ENCODE results near the gene MYO7B. TPM values are rescaled to one million over a fixed set of nuclear protein-coding genes. Genes with fewer than 3 reads are reported as not detected.

The MYO7B gene
- total and polyA plus RNA-seq, 9 of the 15 experiments (the other 6 are each of a cell fraction or from before 2014, with no cell fraction given) = 0.08 TPM; not detected in 8

- H3K9me3 ChIP-seq (replicated peaks; ENCODE audit: control insufficient read depth, insufficient read depth, low read depth, low read length) = no peaks in the 10 kb centered on the region
- in situ Hi-C loops (cut with MboI) (no loop called here), intact Hi-C loops (cut with micrococcal nuclease) (no loop called here)
- H3K4me1 ChIP-seq (replicated peaks in 1 of 2; ENCODE audit: control insufficient read depth in 2 of 2, insufficient read depth in 2 of 2, low read length in 2 of 2) = peaks cover 0 to 17% of the 10 kb centered on the region in 2 experiments; a peak in 2 of 5 replicates
- H3K4me3 ChIP-seq = no peak overlapping the region
- DNase-seq (ENCODE audit: extremely low read depth in 1 of 4, low spot score in 3 of 4) = no peak
- H3K27ac ChIP-seq (ENCODE audit: extremely low read depth, low read depth, low read length) = no peak overlapping the region
- TF ChIP-seq, protein P1, sequence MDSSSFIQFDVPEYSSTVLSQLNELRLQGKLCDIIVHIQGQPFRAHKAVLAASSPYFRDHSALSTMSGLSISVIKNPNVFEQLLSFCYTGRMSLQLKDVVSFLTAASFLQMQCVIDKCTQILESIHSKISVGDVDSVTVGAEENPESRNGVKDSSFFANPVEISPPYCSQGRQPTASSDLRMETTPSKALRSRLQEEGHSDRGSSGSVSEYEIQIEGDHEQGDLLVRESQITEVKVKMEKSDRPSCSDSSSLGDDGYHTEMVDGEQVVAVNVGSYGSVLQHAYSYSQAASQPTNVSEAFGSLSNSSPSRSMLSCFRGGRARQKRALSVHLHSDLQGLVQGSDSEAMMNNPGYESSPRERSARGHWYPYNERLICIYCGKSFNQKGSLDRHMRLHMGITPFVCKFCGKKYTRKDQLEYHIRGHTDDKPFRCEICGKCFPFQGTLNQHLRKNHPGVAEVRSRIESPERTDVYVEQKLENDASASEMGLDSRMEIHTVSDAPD (CRISPR knock-in tag; IDR thresholded peaks at IDR 0.05) = no peak
- TF ChIP-seq ELF1 (tag; IDR thresholded peaks at IDR 0.05) (no peak), HMG20A (CRISPR knock-in tag; conservative IDR thresholded peaks at IDR 0.05) (no peak), BRD9 (IDR thresholded peaks at IDR 0.05; ENCODE audit: low read depth, partially characterized antibody) (no peak), POLR2G (IDR thresholded peaks at IDR 0.05; ENCODE audit: low read depth, low read length) (no peak), SMAD3 (CRISPR knock-in tag; conservative IDR thresholded peaks at IDR 0.05) (no peak), ZNF124 (CRISPR knock-in tag; IDR thresholded peaks at IDR 0.05) (no peak), PCBP1 (IDR thresholded peaks at IDR 0.05; ENCODE audit: low read depth, low read length, poor library complexity, severe bottlenecking) (no peak), RBBP5 (IDR thresholded peaks at IDR 0.05; ENCODE audit: borderline replicate concordance, insufficient read depth, low read length, poor library complexity, severe bottlenecking) (no peak)
- H3K9ac ChIP-seq (ENCODE audit: insufficient read depth in 1 of 2, low read depth in 2 of 2, low read length in 2 of 2) = no peak overlapping the region
- CTCF ChIA-PET (ENCODE audit: low intra/inter-chr PET ratio) = no interaction called here
- no peaks in the 10 kb centered on the region for H3K79me2 ChIP-seq (ENCODE audit: control insufficient read depth, insufficient read depth, low read length)
- POLR2A ChIA-PET = no interaction called here
- H3K4me2 ChIP-seq (ENCODE audit: insufficient read depth, low read length) = no peak overlapping the region
- H3K9me1 ChIP-seq (ENCODE audit: control insufficient read depth, insufficient read depth, low read length) = peaks cover 3% of the 10 kb centered on the region
- 0% methylated on average over 5 of the region's 5 CpGs for WGBS (ENCODE audit: insufficient coverage, low coverage, missing lambda C conversion rate)
- no peak for ATAC-seq
- H2AFZ ChIP-seq (ENCODE audit: low read depth, low read length) = no peak overlapping the region
- H3K27me3 ChIP-seq (ENCODE audit: control insufficient read depth in 2 of 2, insufficient read depth in 2 of 2, low read length in 2 of 2) = peaks cover 51 to 53% of the 10 kb centered on the region in 2 experiments
- no peak for FAIRE-seq
- no peaks in the 10 kb centered on the region for H3K36me3 ChIP-seq (ENCODE audit: control insufficient read depth, insufficient read depth, low read length)
- H4K20me1 ChIP-seq (replicated peaks; ENCODE audit: control insufficient read depth, insufficient read depth, low read length) = 0 out of 2 replicates have a peak, but pooled peaks cover 7% of the 10 kb centered on the region
- BruUV-seq (replicated peaks) = no TSS peak
Measured at GRCh38 chr2:127670957-127671290, 135.4 kb downstream of the MYO7B start.

All from K562 (cell line).